ENCODE measurements around the gene HYAL2.

GRCh38 chr3:50314342-50314741, 8.2 kb downstream of the HYAL2 start:
- TF ChIP-seq CTCF (IDR thresholded peaks at IDR 0.05; ENCODE audit: control extremely low read depth in 1 of 3, insufficient read depth in 1 of 3, low read depth in 1 of 3, low read length in 3 of 3) (no peak), CREB1 (IDR thresholded peaks at IDR 0.05) (no peak), ZNF274 (IDR thresholded peaks at IDR 0.05; ENCODE audit: borderline replicate concordance, extremely low read depth, low read length) (no peak), USF2 (IDR thresholded peaks at IDR 0.05; ENCODE audit: low read length) (no peak)
